ENCODE data around the gene FLNC.

Gene FLNC

DNA sequence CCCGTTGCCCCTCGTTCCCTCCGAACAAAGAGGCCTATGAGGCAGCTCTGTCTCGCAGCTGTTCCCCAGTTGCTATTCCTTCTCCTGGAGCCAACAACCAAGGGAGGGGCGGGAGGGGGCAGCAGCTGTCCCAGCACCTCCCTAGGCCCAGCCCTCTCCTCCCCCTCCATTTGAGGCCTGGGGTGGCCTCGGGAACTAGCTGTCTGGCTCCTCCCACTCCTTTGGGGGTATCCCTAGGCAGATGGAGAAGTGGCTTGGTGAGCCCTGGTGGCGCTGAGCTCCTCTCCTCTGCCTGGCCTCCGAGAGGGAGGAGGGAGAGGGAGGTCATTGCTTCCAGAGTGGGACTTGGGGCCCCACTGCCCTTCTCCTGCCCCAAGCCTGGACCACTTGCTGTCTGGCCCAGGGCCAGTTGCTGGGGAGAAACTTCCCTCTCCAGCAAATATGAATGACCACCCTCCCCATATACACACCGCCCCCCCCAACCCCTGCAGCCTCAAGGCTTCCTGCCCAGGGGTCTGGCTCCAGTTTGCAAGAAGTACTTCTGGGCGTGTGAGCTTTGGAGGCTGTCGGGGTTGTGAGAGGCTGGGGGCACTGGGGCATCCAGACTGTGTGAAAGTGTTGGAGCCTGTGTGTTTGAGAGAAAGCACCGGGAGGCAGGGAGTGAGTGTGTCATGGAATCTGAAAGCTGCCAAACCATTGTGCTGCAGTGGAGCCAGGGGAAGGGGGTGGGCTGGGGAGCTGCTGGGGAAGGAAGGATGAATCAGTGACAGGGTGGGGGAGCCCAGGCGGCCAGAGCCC, 3.1 kb downstream of the FLNC start:
- DNase-seq: peak; percentile 17

DNA sequence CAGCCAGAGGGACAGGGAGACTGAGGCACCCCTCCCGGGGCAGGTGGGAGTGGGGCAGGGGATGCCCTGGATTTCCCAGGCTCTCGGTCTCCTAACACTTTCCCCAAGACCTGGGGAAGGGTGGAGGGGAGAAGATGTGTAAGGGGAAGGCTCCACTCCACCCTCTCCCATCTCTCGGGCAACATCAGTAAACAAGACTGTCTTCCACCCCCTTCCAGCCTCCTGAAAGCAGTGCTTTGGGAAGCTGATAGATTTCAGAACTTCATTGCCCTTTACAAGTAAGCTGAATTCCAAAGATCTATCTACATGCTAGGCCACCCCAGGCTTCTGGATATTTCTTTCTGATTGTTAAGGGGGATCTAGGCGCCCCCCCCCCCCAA, 3.7 kb downstream of the FLNC start:
- DNase-seq: no peak

DNA sequence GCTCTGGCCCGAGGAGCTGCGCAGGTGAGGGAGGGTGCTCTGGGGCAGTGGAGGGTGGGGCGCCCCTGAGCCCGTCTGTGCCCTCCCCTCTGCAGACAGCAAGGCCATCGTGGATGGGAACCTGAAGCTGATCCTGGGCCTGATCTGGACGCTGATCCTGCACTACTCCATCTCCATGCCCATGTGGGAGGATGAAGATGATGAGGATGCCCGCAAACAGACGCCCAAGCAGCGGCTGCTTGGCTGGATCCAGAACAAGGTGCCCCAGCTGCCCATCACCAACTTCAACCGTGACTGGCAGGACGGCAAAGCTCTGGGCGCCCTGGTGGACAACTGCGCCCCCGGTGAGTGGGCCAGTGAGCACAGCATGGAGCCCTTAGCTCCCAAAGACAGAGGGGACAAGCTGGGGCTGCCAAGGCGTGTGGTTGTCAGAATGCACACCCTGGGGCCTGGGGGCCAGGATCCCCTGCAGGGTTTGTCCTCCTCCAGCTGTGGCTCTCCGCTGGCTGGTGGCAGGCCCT, 5.1 kb downstream of the FLNC start:
- no peak for DNase-seq

DNA sequence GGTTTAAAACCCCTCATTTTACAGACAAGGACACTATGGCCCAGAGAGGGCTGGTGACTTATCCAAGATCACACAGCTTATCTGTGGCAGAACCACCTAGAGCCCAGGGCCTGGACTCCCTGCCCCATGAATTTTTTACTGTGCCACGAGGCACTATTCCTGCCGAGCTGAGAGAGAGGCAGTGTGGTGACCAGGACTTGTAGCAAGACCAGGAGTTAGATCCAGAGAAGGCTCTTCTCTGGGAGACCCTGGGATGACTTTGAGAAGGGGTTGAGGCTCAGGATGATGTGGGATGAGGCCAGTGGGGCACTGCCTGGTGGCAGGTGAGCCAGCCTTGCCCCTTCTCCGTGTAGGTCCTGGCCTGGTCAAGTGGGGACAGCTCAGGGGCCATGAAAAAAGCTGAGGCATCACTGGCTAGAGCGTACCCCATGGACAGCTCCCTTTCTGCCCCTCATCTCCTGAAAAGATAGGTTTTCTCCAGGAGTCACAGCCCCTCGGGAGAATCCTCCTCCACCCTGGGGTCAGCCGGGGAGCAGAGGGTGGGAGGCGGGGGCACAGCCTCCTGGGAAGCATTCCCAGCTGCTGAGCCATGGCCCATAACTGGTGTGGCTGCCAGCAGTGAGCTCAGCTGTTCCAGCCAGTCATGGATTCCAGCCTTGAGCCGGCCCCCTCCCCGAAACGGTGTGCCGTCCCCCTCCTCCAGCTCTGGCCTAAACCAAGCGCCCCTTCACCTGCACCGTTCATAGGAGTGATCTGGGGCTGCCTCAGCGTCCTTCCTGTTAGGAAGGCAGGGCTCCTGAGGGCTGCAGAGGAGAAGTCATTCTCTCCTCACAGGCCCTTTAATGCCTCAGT, 5.8 kb downstream of the FLNC start:
- DNase-seq: no peak

DNA sequence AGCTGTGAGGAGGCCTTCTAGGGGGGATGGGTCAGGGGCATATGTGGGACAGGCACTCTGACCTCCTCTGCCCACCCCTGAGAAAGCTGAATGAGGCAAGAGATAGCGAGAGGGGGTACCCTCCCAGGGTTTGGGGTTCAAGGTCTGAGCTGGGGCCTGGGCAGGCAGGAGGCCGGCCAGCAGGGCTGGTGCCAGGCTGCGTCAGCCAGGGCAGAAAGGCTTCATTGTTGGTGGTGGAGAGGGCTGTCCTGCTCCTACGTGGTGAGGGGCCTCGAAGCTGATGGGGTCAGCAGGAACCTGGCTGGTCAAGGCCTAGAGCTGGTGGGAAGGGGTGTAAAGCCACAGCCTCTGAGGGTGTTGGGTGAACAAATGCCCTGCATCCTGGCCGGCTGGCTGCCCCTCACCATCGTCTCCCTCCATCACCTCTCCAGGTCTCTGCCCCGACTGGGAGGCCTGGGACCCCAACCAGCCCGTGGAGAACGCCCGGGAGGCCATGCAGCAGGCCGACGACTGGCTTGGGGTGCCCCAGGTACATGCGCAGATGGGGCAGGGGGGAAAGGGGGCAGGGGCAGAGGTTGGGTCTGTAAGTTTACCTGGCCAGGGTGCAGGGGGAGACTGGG, 6.6 kb downstream of the FLNC start:
- DNase-seq: no peak

DNA sequence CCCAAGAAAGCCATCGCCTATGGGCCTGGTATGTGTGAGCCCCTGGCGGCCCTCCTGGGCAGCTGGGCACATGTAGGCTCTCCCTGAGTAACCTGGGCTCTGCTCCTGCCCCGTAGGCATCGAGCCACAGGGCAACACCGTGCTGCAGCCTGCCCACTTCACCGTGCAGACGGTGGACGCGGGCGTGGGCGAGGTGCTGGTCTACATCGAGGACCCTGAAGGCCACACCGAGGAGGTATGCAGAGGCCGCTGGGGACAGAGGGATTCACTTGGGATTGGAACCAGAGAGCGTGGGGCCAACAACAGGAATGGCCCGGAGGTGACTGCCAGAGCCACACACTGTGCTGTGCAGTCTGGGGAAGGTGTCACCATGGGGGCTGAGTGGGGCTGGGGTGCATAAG, 7.3 kb downstream of the FLNC start:
- DNase-seq: no peak

DNA sequence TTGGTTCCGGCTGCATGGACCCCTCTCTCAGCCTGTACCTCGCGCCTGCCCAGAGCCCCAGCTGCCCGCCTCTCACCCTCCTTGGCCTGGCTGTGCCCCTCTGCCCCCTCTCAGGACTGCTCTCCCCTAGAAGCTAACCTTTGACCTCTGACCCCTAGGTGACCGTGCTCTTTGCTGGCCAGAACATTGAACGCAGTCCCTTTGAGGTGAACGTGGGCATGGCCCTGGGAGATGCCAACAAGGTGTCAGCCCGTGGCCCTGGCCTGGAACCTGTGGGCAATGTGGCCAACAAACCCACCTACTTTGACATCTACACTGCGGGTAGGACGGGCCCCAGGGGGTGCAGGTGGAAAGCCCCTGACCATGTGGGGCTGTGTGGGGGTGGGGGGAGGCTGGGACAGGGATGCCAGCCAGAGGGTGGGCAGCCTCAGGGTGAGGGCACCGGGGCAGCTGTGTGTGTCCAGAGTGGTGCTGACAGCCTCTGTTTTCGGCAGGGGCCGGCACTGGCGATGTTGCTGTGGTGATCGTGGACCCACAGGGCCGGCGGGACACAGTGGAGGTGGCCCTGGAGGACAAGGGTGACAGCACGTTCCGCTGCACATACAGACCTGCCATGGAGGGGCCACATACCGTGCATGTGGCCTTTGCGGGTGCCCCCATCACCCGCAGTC, 8.0 kb downstream of the FLNC start:
- DNase-seq: no peak

DNA sequence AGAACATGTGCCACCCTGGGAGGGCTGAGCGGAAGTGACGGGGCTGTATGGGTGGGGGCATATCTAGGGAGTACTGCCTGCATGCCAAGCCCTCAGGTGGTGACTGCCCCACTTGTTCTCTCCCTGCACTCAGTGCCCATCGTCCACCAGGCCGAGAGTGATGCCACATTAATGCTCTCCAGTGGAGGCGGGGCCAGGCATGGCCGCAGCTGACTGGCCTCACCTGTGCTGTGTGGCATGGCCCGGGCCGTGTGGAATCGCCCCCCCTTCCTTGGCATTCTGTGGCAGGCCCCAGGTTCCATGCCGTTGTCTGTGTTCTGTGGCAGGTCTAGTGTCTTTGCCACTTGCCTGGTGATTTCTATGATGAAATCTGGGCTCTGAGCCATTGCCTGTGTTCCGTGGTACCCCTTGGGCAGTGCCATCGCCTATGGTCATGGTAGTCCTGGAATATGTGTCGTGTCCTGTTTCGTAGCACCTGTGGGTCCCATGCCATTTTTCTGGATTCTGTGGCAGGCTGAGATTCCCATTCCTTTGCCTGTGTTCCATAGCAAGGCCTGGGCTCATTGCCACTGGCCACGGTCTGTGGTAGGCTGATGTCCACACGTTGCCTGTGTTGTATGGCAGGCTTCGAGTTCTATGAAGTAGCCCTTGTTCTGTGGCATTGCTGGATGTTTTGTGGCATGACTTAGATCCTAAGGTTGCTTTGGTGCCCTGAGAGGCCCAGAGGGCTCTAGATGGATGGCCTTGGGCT, 8.9 kb downstream of the FLNC start:
- DNase-seq: no peak

DNA sequence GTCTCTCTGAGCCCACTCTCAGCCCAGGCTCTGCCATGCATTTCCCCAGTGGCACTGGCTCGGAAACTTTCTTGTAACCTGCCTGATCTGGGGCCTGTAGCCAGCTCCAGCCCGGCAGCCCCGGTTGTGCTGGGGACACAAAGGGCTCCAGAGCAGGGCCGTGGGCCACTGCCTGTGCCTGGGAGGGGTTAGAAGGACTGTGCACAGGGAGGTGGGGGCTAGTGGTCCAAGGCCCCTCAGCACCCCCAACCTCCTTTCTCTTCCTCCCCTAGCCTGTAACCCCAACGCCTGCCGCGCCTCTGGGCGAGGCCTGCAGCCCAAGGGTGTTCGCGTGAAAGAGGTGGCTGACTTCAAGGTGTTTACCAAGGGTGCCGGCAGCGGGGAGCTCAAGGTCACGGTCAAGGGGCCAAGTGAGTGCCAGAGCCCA, 9.6 kb downstream of the FLNC start:
- DNase-seq: no peak

DNA sequence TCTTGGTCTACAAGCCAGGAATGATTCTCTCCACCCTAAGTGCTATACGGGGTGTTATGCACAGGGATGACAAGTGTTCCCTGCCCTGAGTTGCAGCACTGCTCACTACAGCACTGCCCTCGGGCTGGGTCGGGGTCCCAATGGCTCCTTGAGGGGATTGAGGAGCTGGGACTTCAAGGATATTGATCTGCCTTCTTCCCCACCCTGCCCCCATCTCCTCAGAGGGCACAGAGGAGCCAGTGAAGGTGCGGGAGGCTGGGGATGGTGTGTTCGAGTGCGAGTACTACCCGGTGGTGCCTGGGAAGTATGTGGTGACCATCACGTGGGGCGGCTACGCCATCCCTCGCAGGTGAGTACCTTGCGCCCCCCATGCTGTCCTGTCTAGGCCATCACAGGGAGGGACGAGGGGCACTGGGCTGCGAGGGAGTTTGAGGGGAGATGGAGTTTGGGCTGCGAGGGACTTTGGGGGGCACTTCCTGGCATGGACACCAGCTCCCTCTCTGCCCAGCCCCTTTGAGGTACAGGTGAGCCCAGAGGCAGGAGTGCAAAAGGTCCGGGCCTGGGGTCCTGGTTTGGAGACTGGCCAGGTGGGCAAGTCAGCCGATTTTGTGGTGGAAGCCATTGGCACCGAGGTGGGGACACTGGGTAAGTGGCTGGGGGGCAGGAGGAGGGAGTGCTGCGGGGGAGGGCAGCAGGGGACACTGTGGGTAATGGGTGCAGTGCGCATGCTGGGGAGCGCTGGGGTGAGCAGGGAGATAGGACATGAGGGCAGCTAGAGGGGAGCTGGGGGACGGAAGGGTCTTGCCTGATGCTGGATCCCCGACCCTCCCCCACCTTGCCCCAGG, 10.3 kb downstream of the FLNC start:
- DNase-seq: no peak

DNA sequence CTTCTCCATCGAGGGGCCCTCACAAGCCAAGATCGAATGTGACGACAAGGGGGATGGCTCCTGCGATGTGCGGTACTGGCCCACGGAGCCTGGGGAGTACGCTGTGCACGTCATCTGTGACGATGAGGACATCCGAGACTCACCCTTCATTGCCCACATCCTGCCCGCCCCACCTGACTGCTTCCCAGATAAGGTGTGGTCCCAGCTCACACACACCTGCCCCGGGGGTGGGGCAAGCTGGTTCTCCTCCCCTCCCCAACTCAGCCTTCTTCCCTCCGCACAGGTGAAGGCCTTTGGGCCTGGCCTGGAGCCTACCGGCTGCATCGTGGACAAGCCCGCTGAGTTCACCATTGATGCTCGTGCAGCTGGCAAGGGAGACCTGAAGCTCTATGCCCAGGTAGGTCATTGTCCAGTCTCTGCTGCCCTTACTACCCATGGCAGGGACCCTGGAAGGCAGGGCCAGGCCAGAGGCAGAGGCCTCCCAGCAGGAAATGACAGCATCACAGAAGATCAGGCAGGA, 11.0 kb downstream of the FLNC start:
- DNase-seq: no peak

DNA sequence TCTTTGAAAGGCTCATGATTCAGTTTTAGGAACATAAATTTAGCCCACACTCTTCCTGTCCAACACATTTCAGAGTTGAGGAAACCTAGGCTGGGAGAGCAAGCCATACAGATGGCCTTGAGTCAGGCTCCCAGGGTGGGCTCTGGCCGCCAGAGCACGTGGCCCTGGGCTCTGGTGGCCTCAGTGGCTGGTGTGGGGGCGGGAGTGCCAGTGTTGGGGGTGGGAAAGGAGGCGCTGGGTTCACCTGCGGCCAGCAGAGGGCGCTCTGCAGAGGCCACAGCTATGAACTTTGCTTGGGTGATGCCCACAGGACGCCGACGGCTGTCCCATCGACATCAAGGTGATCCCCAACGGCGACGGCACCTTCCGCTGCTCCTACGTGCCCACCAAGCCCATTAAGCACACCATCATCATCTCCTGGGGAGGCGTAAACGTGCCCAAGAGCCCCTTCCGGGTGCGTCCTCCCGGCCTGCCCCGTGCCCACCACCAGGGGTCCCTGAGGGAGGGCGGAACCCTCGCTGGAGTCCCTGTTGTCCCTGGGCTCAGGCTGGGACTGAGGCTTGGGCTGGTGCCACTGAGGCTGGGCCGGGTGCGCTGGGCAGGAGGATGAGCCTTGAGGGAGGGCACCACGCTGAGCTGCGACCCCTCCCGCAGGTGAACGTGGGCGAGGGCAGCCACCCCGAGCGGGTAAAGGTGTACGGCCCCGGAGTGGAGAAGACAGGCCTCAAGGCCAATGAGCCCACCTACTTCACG, 11.9 kb downstream of the FLNC start:
- peak; percentile 53 for DNase-seq

DNA sequence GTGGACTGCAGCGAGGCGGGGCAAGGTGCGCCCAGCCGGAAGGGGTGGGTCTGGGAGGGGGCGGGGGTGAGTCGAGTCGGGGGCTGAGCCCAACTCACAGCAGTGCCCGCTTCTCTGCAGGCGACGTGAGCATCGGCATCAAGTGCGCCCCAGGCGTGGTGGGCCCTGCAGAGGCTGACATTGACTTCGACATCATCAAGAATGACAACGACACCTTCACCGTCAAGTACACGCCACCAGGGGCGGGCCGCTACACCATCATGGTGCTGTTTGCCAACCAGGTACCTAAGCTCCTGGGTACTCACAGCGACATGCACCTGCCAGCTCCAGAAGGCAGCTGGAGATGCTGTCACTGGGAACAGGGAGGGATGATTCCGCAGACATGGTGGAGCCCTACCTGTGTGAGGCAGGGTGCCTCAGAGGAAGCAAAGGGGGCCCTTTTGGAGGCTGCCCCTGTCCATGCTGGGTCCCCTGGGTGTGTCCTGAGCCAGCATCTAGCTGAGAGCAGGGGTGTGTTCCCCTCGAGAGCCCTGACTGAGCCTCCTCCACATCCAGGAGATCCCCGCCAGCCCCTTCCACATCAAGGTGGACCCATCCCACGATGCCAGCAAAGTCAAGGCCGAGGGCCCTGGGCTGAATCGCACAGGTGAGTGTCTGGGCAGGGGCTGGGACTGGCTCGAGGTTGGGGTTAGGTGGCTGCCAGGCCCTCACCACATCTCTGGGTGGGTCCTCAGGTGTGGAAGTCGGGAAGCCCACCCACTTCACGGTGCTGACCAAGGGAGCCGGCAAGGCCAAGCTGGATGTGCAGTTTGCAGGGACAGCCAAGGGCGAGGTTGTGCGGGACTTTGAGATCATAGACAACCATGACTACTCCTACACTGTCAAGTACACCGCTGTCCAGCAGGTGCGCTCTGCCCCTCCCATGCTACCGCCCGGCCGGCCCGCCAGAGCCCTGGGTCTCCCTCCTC, 12.8 kb downstream of the FLNC start:
- no peak for DNase-seq

DNA sequence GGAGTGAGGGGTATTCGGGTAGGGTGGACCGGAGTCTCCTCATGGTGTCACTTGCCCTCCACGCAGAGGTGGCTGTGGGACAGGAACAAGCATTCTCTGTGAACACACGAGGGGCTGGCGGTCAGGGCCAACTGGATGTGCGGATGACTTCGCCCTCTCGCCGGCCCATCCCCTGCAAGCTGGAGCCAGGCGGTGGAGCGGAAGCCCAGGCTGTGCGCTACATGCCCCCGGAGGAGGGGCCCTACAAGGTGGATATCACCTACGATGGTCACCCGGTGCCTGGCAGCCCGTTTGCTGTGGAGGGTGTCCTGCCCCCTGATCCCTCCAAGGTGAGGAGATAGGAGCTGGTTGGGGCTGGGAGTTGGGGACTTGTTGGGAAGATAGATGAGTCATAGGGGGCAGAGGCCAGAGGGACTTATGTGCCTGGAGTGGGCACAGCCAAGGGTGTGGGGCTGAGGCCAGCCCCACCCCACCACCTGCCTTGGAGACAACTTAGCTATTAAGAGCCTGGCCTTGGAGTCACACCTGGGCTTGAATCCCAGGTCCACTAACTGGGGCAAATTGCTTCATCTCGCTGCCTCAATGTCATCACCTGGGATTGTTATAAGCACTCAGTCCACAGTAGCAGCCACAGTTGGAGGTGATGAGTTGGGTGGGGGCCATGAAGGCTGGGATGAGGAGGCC, 13.9 kb downstream of the FLNC start:
- no peak for DNase-seq

DNA sequence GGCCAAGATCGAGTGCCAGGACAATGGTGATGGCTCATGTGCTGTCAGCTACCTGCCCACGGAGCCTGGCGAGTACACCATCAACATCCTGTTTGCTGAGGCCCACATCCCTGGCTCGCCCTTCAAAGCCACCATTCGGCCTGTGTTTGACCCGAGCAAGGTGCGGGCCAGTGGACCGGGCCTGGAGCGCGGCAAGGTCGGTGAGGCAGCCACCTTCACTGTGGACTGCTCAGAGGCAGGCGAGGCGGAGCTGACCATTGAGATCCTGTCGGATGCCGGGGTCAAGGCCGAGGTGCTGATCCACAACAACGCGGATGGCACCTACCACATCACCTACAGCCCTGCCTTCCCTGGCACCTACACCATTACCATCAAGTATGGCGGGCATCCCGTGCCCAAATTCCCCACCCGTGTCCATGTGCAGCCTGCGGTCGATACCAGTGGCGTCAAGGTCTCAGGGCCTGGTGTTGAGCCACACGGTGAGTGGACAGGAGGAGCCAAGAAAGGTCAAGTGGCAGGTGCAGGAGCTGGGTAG, 14.6 kb downstream of the FLNC start:
- DNase-seq: no peak

DNA sequence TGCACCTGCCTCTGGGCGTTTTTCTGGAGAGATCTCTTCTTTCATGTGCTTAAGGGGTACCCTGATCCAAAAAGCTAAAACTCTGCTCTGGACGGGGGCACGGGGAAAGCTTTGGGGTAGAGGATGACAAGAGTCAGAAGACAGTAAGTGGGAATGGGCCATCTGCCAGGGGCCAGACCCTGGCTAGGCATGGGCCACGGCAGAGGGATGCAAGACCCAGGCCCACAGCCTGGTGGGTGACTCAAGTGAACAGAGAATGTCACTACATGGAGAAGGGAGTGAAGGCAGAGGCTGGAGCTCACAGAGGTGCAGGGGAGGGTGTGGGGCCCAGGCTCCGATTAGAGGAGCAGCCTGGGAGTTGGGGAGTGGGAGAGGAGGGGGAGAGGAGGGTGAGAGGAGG, 15.3 kb downstream of the FLNC start:
- DNase-seq: no peak

DNA sequence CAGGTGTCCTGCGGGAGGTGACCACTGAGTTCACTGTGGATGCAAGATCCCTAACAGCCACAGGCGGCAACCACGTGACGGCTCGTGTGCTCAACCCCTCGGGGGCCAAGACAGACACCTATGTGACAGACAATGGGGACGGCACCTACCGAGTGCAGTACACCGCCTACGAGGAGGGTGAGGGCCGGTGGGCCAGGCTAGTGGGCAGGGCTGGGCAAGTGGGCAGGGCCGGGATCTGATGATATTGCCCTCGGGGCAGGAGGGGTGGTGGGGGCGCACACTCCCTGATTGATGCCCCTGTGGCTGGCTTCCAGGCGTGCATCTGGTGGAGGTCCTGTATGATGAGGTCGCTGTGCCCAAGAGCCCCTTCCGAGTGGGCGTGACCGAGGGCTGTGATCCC, 15.8 kb downstream of the FLNC start:
- no peak for DNase-seq

DNA sequence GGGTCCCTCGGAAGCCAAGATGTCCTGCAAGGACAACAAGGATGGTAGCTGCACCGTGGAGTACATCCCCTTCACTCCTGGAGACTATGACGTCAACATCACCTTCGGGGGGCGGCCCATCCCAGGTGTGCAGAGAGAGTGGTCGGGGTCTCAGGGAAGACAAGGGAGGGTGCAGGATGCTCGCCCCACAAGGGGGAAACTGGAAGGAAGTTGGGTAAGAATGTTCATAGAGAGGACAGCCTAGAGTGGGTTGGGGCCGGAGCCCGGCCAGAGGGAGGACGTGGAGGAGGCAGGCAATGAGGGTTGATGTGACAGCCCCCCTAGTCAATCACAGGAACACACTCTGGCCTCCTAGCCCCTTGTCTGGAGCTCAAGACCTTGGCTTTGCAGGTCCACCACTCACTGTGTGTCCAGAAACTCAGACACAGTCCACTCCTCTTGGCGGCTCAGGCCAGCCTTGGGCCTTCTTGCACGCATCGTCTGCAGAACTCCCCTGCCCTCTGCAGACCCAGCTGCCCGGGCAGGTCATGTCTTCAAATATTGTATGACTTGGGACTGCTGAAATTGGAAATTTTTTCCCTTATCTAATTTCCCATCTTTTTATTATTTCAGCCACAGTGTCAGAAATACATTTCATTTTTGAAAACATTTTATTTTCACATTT, 16.7 kb downstream of the FLNC start:
- DNase-seq: no peak
